B cell (primary cell): ENCODE results near the gene TSPAN6. TPM values are rescaled to one million over a fixed set of nuclear protein-coding genes. Genes with fewer than 3 reads are reported as not detected.

Experiments
- ATAC-seq: fragments of 200-7000 bp; cut with Tn5 transposase; one replicate; pipeline ENCODE4 v1.10.0; 2021; ENCODE audit warnings: low read depth, mild to moderate bottlenecking, moderate number of reproducible peaks, moderate library complexity
- CTCF ChIA-PET: fragments of 350-600 bp; sonication (Branson Sonifier 250); formaldehyde crosslinking; loops from one replicate; lab custom pipeline; 2021; ENCODE audit warnings: antibody characterized with exemption, inconsistent platforms; lab: Charles Lee
- POLR2A ChIA-PET: fragments of 350-600 bp; sonication (Branson Sonifier 250); formaldehyde crosslinking; loops from one replicate; lab custom pipeline; 2021; ENCODE audit warnings: antibody characterized with exemption; lab: Charles Lee
- DNase-seq: peaks from one replicate; pipeline ENCODE4 v3.0.0; 2013
- H2AFZ ChIP-seq: 2 replicates; pipeline ENCODE4 v1.6.1; 2012; ENCODE audit warnings: mild to moderate bottlenecking, low read depth, low read length; ENCODE audit not compliant: insufficient read depth, poor library complexity, severe bottlenecking
- H3K27ac ChIP-seq, 2 donors: 1 replicate in 1 of 2; 2 replicates in 1 of 2; pipeline ENCODE4 v1.5.1; 2012 to 2013; ENCODE audit warnings: low read length in 2 of 2, mild to moderate bottlenecking in 2 of 2, moderate library complexity in 1 of 2
- H3K27me3 ChIP-seq, 4 experiments: fragments of 200-600 bp in 1 of 4; sonication (generic) in 1 of 4; replicated peaks in 1 of 4; 1 replicate in 2 of 4; 2 replicates in 2 of 4; pipeline versions ENCODE4 v1.6.1 to v1.7.0; 2013 to 2016; ENCODE audit warnings: low read length in 3 of 4, mild to moderate bottlenecking in 2 of 4, mixed read lengths in 1 of 4, moderate library complexity in 1 of 4; ENCODE audit not compliant: insufficient read depth in 4 of 4, control insufficient read depth in 3 of 4; ENCODE audit errors: control extremely low read depth in 1 of 4
- H3K36me3 ChIP-seq, 2 experiments: replicated peaks in 1 of 2; 1 replicate in 1 of 2; 2 replicates in 1 of 2; pipeline versions ENCODE4 v1.6.1 to v1.7.1; 2013; ENCODE audit warnings: low read length in 1 of 2; ENCODE audit not compliant: insufficient read depth in 2 of 2, control insufficient read depth in 1 of 2; ENCODE audit errors: control extremely low read depth in 1 of 2, extremely low read depth in 1 of 2
- H3K4me1 ChIP-seq, 2 donors: fragments of 200-600 bp in 1 of 2; sonication (generic) in 1 of 2; 1 replicate in 1 of 2; 2 replicates in 1 of 2; pipeline versions ENCODE4 v1.5.1 to v1.6.1; 2013 to 2017; ENCODE audit warnings: low read length in 2 of 2; ENCODE audit not compliant: control insufficient read depth in 2 of 2, insufficient read depth in 2 of 2
- H3K4me2 ChIP-seq: replicated peaks from 2 replicates; pipeline ENCODE3; 2012; ENCODE audit warnings: mild to moderate bottlenecking, low read depth, low read length; ENCODE audit not compliant: poor library complexity, severe bottlenecking
- H3K4me3 ChIP-seq, 5 experiments: fragments of 200-600 bp in 1 of 5; sonication (generic) in 1 of 5; 1 replicate in 3 of 5; 2 replicates in 2 of 5; pipeline versions ENCODE4 v1.5.1 to v1.7.0; 2011 to 2016; ENCODE audit warnings: low read length in 4 of 5, mild to moderate bottlenecking in 4 of 5, low read depth in 2 of 5, control low read depth in 1 of 5, moderate library complexity in 1 of 5; ENCODE audit not compliant: insufficient read depth in 1 of 5; ENCODE audit errors: control extremely low read depth in 1 of 5, extremely low read depth in 1 of 5
- H3K79me2 ChIP-seq: fragments of 200-600 bp; sonication (generic); one replicate; pipeline ENCODE4 v1.6.0; 2016; ENCODE audit warnings: low read length; ENCODE audit not compliant: control insufficient read depth, insufficient read depth
- H3K9ac ChIP-seq: fragments of 200-600 bp; sonication (generic); 2 replicates; pipeline ENCODE4 v1.6.1; 2017; ENCODE audit warnings: mild to moderate bottlenecking, low read length, moderate library complexity
- H3K9me3 ChIP-seq, 3 donors: one replicate each; pipeline versions ENCODE4 v1.6.1 to v1.7.1; 2013; ENCODE audit warnings: low read length in 2 of 3; ENCODE audit not compliant: control insufficient read depth in 2 of 3, insufficient read depth in 1 of 3; ENCODE audit errors: control extremely low read depth in 1 of 3
- H4K20me1 ChIP-seq: 2 replicates; pipeline ENCODE4 v1.6.0; 2012; ENCODE audit warnings: mild to moderate bottlenecking, low read length; ENCODE audit not compliant: insufficient read depth, control insufficient read depth, poor library complexity, severe bottlenecking
- H3K27ac Mint-ChIP-seq: one replicate; pipeline ENCODE4 v1.8.0; 2021; ENCODE audit warnings: mixed read lengths
- H3K27me3 Mint-ChIP-seq: one replicate; pipeline ENCODE4 v1.8.0; 2021; ENCODE audit warnings: mixed read lengths
- H3K4me1 Mint-ChIP-seq: one replicate; pipeline ENCODE4 v1.8.0; 2021; ENCODE audit warnings: mixed read lengths
- H3K4me3 Mint-ChIP-seq: one replicate; pipeline ENCODE4 v1.8.0; 2021; ENCODE audit warnings: mixed read lengths
- H3K9me3 Mint-ChIP-seq: one replicate; pipeline ENCODE4 v1.8.0; 2022; ENCODE audit warnings: mixed read lengths; ENCODE audit not compliant: insufficient read depth
- CTCF ChIP-seq: fragments of 200-600 bp; IDR thresholded peaks from one replicate; pipeline ENCODE4 v1.8.0; 2022; ENCODE audit warnings: antibody characterized with exemption, mild to moderate bottlenecking
- EZH2 ChIP-seq: IDR thresholded peaks from 2 replicates; pipeline ENCODE4 v1.6.1; 2012; ENCODE audit warnings: borderline replicate concordance, low read depth, mild to moderate bottlenecking, moderate library complexity, low read length; ENCODE audit not compliant: insufficient read depth, poor library complexity, severe bottlenecking
- WGBS: methylation state at CpG from one replicate; pipeline ENCODE4 v1.1.5; 2013; ENCODE audit warnings: missing lambda C conversion rate; ENCODE audit not compliant: insufficient coverage; 5-methylcytosine and 5-hydroxymethylcytosine counted together
- intact Hi-C: fragments of 100-400 bp; cut with micrococcal nuclease; formaldehyde crosslinking; loops from one replicate; pipeline ENCODE4 v1.10.0; 2022
- polyA plus RNA-seq: library from polyadenylated mRNA; depleted of rRNA; stranded (reverse); fragments of >200 nt; gene quantifications from 2 replicates; pipeline ENCODE4 v1.2.3, GENCODE V29; 2012
- total RNA-seq, 2 donors: library from RNA; stranded (reverse); fragments of 120-200 nt in 1 of 2; gene quantifications; 1 replicate in 1 of 2; 2 replicates in 1 of 2; pipeline versions ENCODE4 v1.2.3 to v1.2.4, GENCODE V29; 2013 to 2022

Gene TSPAN6
- total and polyA plus RNA-seq, 2 donors (not counting 1 experiment from before 2014, with no cell fraction given) = 0.10 TPM; not detected in 1

- H3K79me2 ChIP-seq = no peaks in the 10 kb centered on the region
- no peak overlapping the region for H3K9ac ChIP-seq
- no peak overlapping the region for H3K4me3 Mint-ChIP-seq
- no peak for ATAC-seq
- no peak overlapping the region for H3K4me2 ChIP-seq
- no peak for DNase-seq
- H3K9me3 Mint-ChIP-seq = no peaks in the 10 kb centered on the region
- no peak overlapping the region for H3K27ac Mint-ChIP-seq
- ChIA-PET POLR2A (no interaction called here), CTCF (interaction anchor here (0.8 kb wide), 1 partner anchor 73 kb away, joined by 4 read pairs; no protein-coding TSS in a partner anchor)
- no peak overlapping the region for H2AFZ ChIP-seq
- H3K36me3 ChIP-seq = no peaks in the 10 kb centered on the region
- TF ChIP-seq CTCF (no peak), EZH2 (no peak)
- peaks cover 20% of the 10 kb centered on the region for H3K27me3 Mint-ChIP-seq
- WGBS = no CpG with 5 or more reads among the region's 5 CpGs
- no peak overlapping the region for H3K4me3 ChIP-seq
- H3K4me1 ChIP-seq = peaks cover 9 to 13% of the 10 kb centered on the region in 2 donors
- no peaks in the 10 kb centered on the region for H3K9me3 ChIP-seq
- H4K20me1 ChIP-seq = no peaks in the 10 kb centered on the region
- H3K4me1 Mint-ChIP-seq = peaks cover 12% of the 10 kb centered on the region
- H3K27me3 ChIP-seq = peaks cover 0 to 3% (median 2%) of the 10 kb centered on the region in 4 experiments
- no peak overlapping the region for H3K27ac ChIP-seq
- intact Hi-C loops = no loop called here
Measured at GRCh38 chrX:100611951-100612350, 24.7 kb downstream of the TSPAN6 start.

GRCh38 chrX:100609591-100609990 is 27.0 kb downstream of the TSPAN6 start:
- Histone ChIP-seq H3K4me2 (no peak overlapping the region), H3K9ac (no peak overlapping the region), H4K20me1 (no peaks in the 10 kb centered on the region), H3K4me3 (no peak overlapping the region), H2AFZ (no peak overlapping the region), H3K79me2 (no peaks in the 10 kb centered on the region), H3K27me3 (peaks cover 0 to 3% (median 2%) of the 10 kb centered on the region in 4 experiments), H3K36me3 (no peaks in the 10 kb centered on the region), H3K9me3 (no peaks in the 10 kb centered on the region), H3K4me1 (peaks cover 15 to 16% of the 10 kb centered on the region in 2 donors), H3K27ac (no peak overlapping the region)
- Mint-ChIP-seq H3K27ac (no peak overlapping the region), H3K4me1 (peaks cover 19% of the 10 kb centered on the region), H3K9me3 (no peaks in the 10 kb centered on the region), H3K4me3 (no peak overlapping the region), H3K27me3 (peaks cover 16% of the 10 kb centered on the region)
- 0% methylated on average over 1 of the region's 1 CpG for WGBS
- ChIA-PET CTCF (interaction anchor here (0.7 to 1.0 kb wide), 2 partner anchors 38 to 97 kb away, joined by 3 to 4 read pairs; no protein-coding TSS in a partner anchor), POLR2A (no interaction called here)
- DNase-seq (no peak), ATAC-seq (no peak)
- intact Hi-C loops = no loop called here
- TF ChIP-seq CTCF = no peak
- TF ChIP-seq EZH2 = no peak
